ENCODE measurements around the gene LDLRAD3.

- TF ChIP-seq POLR2A (IDR thresholded peaks at IDR 0.05; ENCODE audit: low read length) (no peak), GATA1 (IDR thresholded peaks at IDR 0.05; ENCODE audit: low read depth, low read length) (no peak)
These were observed 182.8 kb downstream of the LDLRAD3 start for GRCh38 chr11:36126678-36127077.

All from erythroblast (primary cell).